ENCODE measurements around the gene SAA4. TPM values are rescaled to one million over a fixed set of nuclear protein-coding genes. Genes with fewer than 3 reads are reported as not detected.

SAA4 gene
- total and polyA plus RNA-seq, 10 of the 15 experiments (the other 5 are each of a cell fraction or from before 2014, with no cell fraction given) = not detected

DNA sequence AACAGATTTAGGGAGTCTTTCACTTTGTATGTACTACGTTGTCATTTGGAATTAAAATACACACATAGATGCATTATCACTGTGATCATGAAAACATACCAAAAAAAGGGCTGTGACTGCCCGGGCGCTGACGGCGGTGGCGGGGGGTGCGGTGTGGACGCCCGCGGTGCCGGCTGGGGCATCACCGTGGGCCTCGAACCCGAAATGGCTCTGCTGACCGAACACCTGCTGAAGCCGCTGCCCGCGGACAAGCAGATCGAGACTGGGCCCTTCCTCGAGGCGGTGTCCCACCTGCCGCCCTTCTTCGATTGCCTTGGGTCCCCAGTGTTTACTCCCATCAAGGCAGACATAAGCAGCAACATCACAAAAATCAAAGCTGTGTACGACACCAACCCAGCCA, 47.8 kb downstream of the SAA4 start:
- no TSS peak for BruUV-seq (replicated peaks)
- 78% methylated on average over 24 of the region's 24 CpGs for WGBS (ENCODE audit: insufficient coverage, insufficient replicate concordance, low lambda C conversion rate, missing lambda C conversion rate)

More for the DNA sequence above, 47.8 kb downstream of the SAA4 start:
- intact Hi-C loops (cut with micrococcal nuclease; ENCODE audit: unreplicated experiment) = no loop called here
- TF ChIP-seq EGR1 (IDR thresholded peaks at IDR 0.05; ENCODE audit: borderline replicate concordance in 1 of 2, low read depth in 2 of 2, low read length in 2 of 2) (no peak), HDGF (IDR thresholded peaks at IDR 0.05) (no peak), RUNX3 (IDR thresholded peaks at IDR 0.05; ENCODE audit: low read length) (no peak), POLR2A (IDR thresholded peaks at IDR 0.05; ENCODE audit: low read depth, low read length) (no peak), RCOR1 (conservative IDR thresholded peaks at IDR 0.05; ENCODE audit: low read depth, low read length) (no peak), HDAC2 (IDR thresholded peaks at IDR 0.05) (no peak), POLR2AphosphoS5 (IDR thresholded peaks at IDR 0.05; ENCODE audit: low read length) (no peak), YY1 (IDR thresholded peaks at IDR 0.05; ENCODE audit: low read depth, low read length) (no peak), TARDBP (IDR thresholded peaks at IDR 0.05; ENCODE audit: borderline replicate concordance) (no peak), MEF2B (IDR thresholded peaks at IDR 0.05; ENCODE audit: partially characterized antibody, poor library complexity, severe bottlenecking) (no peak), ASH2L (IDR thresholded peaks at IDR 0.05; ENCODE audit: borderline replicate concordance, low read depth) (no peak), CHD1 (IDR thresholded peaks at IDR 0.05; ENCODE audit: low read depth, low read length) (no peak)
- TF ChIP-seq, protein P1, sequence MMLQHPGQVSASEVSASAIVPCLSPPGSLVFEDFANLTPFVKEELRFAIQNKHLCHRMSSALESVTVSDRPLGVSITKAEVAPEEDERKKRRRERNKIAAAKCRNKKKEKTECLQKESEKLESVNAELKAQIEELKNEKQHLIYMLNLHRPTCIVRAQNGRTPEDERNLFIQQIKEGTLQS (IDR thresholded peaks at IDR 0.05; ENCODE audit: borderline replicate concordance, extremely low read depth, low read depth, low read length) = no peak
- TF ChIP-seq, protein P2, sequence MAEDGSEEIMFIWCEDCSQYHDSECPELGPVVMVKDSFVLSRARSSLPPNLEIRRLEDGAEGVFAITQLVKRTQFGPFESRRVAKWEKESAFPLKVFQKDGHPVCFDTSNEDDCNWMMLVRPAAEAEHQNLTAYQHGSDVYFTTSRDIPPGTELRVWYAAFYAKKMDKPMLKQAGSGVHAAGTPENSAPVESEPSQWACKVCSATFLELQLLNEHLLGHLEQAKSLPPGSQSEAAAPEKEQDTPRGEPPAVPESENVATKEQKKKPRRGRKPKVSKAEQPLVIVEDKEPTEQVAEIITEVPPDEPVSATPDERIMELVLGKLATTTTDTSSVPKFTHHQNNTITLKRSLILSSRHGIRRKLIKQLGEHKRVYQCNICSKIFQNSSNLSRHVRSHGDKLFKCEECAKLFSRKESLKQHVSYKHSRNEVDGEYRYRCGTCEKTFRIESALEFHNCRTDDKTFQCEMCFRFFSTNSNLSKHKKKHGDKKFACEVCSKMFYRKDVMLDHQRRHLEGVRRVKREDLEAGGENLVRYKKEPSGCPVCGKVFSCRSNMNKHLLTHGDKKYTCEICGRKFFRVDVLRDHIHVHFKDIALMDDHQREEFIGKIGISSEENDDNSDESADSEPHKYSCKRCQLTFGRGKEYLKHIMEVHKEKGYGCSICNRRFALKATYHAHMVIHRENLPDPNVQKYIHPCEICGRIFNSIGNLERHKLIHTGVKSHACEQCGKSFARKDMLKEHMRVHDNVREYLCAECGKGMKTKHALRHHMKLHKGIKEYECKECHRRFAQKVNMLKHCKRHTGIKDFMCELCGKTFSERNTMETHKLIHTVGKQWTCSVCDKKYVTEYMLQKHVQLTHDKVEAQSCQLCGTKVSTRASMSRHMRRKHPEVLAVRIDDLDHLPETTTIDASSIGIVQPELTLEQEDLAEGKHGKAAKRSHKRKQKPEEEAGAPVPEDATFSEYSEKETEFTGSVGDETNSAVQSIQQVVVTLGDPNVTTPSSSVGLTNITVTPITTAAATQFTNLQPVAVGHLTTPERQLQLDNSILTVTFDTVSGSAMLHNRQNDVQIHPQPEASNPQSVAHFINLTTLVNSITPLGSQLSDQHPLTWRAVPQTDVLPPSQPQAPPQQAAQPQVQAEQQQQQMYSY (CRISPR knock-in tag; IDR thresholded peaks at IDR 0.05) = no peak
- no peaks in the 10 kb centered on the region for H4K20me1 ChIP-seq (ENCODE audit: control insufficient read depth, insufficient read depth)
- ChIA-PET CTCF (interaction anchor here (1.0 to 2.1 kb wide), 3 partner anchors 10 to 539 kb away, joined by 3 to 8 read pairs (median 5); no protein-coding TSS in a partner anchor), POLR2A (no interaction called here), SMC1A (ENCODE audit: uncharacterized antibody, unreplicated experiment) (interaction anchor here (0.8 to 1.6 kb wide), 3 partner anchors 15 to 132 kb away, joined by 3 to 5 read pairs (median 3); no protein-coding TSS in a partner anchor), RAD21 (ENCODE audit: unreplicated experiment) (no interaction called here)
- no peak overlapping the region for H3K9ac ChIP-seq (ENCODE audit: control insufficient read depth, insufficient read depth, low read length)
- H3K27ac ChIP-seq (ENCODE audit: control insufficient read depth, insufficient read depth) = no peak overlapping the region
- no peaks in the 10 kb centered on the region for H3K27me3 ChIP-seq (replicated peaks in 1 of 2; ENCODE audit: control insufficient read depth in 2 of 2, insufficient read depth in 2 of 2, low read length in 1 of 2)
- no peak overlapping the region for H3K4me3 ChIP-seq
- H3K9me3 ChIP-seq (replicated peaks; ENCODE audit: control insufficient read depth, insufficient read depth, low read length) = no peaks in the 10 kb centered on the region
- in situ Hi-C loops (cut with MboI) = no loop called here
- FAIRE-seq (no peak), DNase-seq (ENCODE audit: low read depth, low spot score) (no peak), ATAC-seq (no peak)
- no peaks in the 10 kb centered on the region for H3K4me1 ChIP-seq (ENCODE audit: control insufficient read depth, insufficient read depth, low read length)
- no peaks in the 10 kb centered on the region for H3K79me2 ChIP-seq (ENCODE audit: control insufficient read depth, insufficient read depth, low read length)
- no peak overlapping the region for H2AFZ ChIP-seq (ENCODE audit: control insufficient read depth, low read depth, low read length)
- H3K36me3 ChIP-seq (ENCODE audit: control insufficient read depth in 2 of 2, insufficient read depth in 2 of 2, low read length in 1 of 2) = no peaks in the 10 kb centered on the region
- H3K4me2 ChIP-seq (ENCODE audit: control insufficient read depth, insufficient read depth) = no peak overlapping the region

Small RNA genes within 50 kb of the gene (small RNA-seq; reads per million reads assigned to genes)
- gene RNA5SP333 (not detected), gene RNA5SP334 (not detected)

Other genes with a start within 250 kb of the SAA4 start
Only the 7 nearest of the 12 such genes appear.
- gene SAAL1, start 130.7 kb downstream of the SAA4 start, total RNA-seq (2014; rRNA removed) = 30.1 and 33.8 TPM in 2 replicates
- 45.7 and 49.6 TPM in 2 replicates for gene SAAL1, start 130.7 kb downstream of the SAA4 start, total RNA-seq (2014; rRNA removed; fragmentation: Illumina TruSeq; extraction: Trizol)
- gene SAAL1, start 130.7 kb downstream of the SAA4 start, total RNA-seq (2021) = 26.3 and 27.0 TPM in 2 replicates
- gene SAAL1, start 130.7 kb downstream of the SAA4 start, polyA plus RNA-seq (2011; rRNA removed) = 38.1 and 51.0 TPM in 2 replicates
- 51.6 and 54.9 TPM in 2 replicates for gene SAAL1, start 130.7 kb downstream of the SAA4 start, polyA plus RNA-seq (2014; fragmentation: Illumina TruSeq; extraction: Trizol)
- 10 to 100 TPM; 35.1 to 49.5 TPM for gene SAAL1, start 130.7 kb downstream of the SAA4 start, polyA plus RNA-seq (2014; fragmentation: Nextera tagmentation; extraction: Ambion mirVana)
- gene SAAL1, start 130.7 kb downstream of the SAA4 start, polyA plus RNA-seq (2014; rRNA removed) = 28.7 and 36.6 TPM in 2 replicates
- 10 to 100 TPM; 57.5 to 59.4 TPM for gene SAAL1, start 130.7 kb downstream of the SAA4 start, polyA plus RNA-seq (2016; fragmentation: Nextera tagmentation; extraction: Ambion mirVana)
- not detected in 2 replicates for gene MRGPRX3, start 104.2 kb downstream of the SAA4 start, total RNA-seq (2014; rRNA removed)
- not detected in 2 replicates for gene MRGPRX3, start 104.2 kb downstream of the SAA4 start, total RNA-seq (2014; rRNA removed; fragmentation: Illumina TruSeq; extraction: Trizol)
- not detected in 2 replicates for gene MRGPRX3, start 104.2 kb downstream of the SAA4 start, total RNA-seq (2021)
- gene MRGPRX3, start 104.2 kb downstream of the SAA4 start, polyA plus RNA-seq (2011; rRNA removed) = not detected in 2 replicates
- gene MRGPRX3, start 104.2 kb downstream of the SAA4 start, polyA plus RNA-seq (2014; fragmentation: Illumina TruSeq; extraction: Trizol) = not detected in 2 replicates
- gene MRGPRX3, start 104.2 kb downstream of the SAA4 start, polyA plus RNA-seq (2014; fragmentation: Nextera tagmentation; extraction: Ambion mirVana) = not detected
- not detected in 2 replicates for gene MRGPRX3, start 104.2 kb downstream of the SAA4 start, polyA plus RNA-seq (2014; rRNA removed)
- not detected for gene MRGPRX3, start 104.2 kb downstream of the SAA4 start, polyA plus RNA-seq (2016; fragmentation: Nextera tagmentation; extraction: Ambion mirVana)
- gene MRGPRX4, start 64.0 kb downstream of the SAA4 start, total RNA-seq (2014; rRNA removed) = not detected in 2 replicates
- gene MRGPRX4, start 64.0 kb downstream of the SAA4 start, total RNA-seq (2014; rRNA removed; fragmentation: Illumina TruSeq; extraction: Trizol) = not detected in 2 replicates
- not detected in 2 replicates for gene MRGPRX4, start 64.0 kb downstream of the SAA4 start, total RNA-seq (2021)
- gene MRGPRX4, start 64.0 kb downstream of the SAA4 start, polyA plus RNA-seq (2011; rRNA removed) = not detected in 2 replicates
- not detected in 2 replicates for gene MRGPRX4, start 64.0 kb downstream of the SAA4 start, polyA plus RNA-seq (2014; fragmentation: Illumina TruSeq; extraction: Trizol)
- gene MRGPRX4, start 64.0 kb downstream of the SAA4 start, polyA plus RNA-seq (2014; fragmentation: Nextera tagmentation; extraction: Ambion mirVana) = not detected
- gene MRGPRX4, start 64.0 kb downstream of the SAA4 start, polyA plus RNA-seq (2014; rRNA removed) = not detected in 2 replicates
- gene MRGPRX4, start 64.0 kb downstream of the SAA4 start, polyA plus RNA-seq (2016; fragmentation: Nextera tagmentation; extraction: Ambion mirVana) = not detected
- 0.38 and 0.45 TPM in 2 replicates for gene SAA2, start 11.9 kb upstream of the SAA4 start, total RNA-seq (2014; rRNA removed)
- 0.18 TPM in 1 of 2 replicates, not detected in the other for gene SAA2, start 11.9 kb upstream of the SAA4 start, total RNA-seq (2014; rRNA removed; fragmentation: Illumina TruSeq; extraction: Trizol)
- gene SAA2, start 11.9 kb upstream of the SAA4 start, total RNA-seq (2021) = 4.1 and 5.7 TPM in 2 replicates
- gene SAA2, start 11.9 kb upstream of the SAA4 start, polyA plus RNA-seq (2011; rRNA removed) = 0.20 and 0.24 TPM in 2 replicates
- 0.32 TPM in 1 of 2 replicates, not detected in the other for gene SAA2, start 11.9 kb upstream of the SAA4 start, polyA plus RNA-seq (2014; fragmentation: Illumina TruSeq; extraction: Trizol)
- gene SAA2, start 11.9 kb upstream of the SAA4 start, polyA plus RNA-seq (2014; fragmentation: Nextera tagmentation; extraction: Ambion mirVana) = under 1 TPM in 1 of 2 experiments, not detected in 1; 0.24 TPM
- 0.08 and 0.24 TPM in 2 replicates for gene SAA2, start 11.9 kb upstream of the SAA4 start, polyA plus RNA-seq (2014; rRNA removed)
- gene SAA2, start 11.9 kb upstream of the SAA4 start, polyA plus RNA-seq (2016; fragmentation: Nextera tagmentation; extraction: Ambion mirVana) = under 1 TPM in 1 of 2 experiments, not detected in 1; 0.32 TPM
- not detected in 2 replicates for gene SAA1, start 29.5 kb upstream of the SAA4 start, total RNA-seq (2014; rRNA removed)
- not detected in 2 replicates for gene SAA1, start 29.5 kb upstream of the SAA4 start, total RNA-seq (2014; rRNA removed; fragmentation: Illumina TruSeq; extraction: Trizol)
- 5.5 and 6.9 TPM in 2 replicates for gene SAA1, start 29.5 kb upstream of the SAA4 start, total RNA-seq (2021)
- gene SAA1, start 29.5 kb upstream of the SAA4 start, polyA plus RNA-seq (2011; rRNA removed) = not detected in 2 replicates
- not detected in 2 replicates for gene SAA1, start 29.5 kb upstream of the SAA4 start, polyA plus RNA-seq (2014; fragmentation: Illumina TruSeq; extraction: Trizol)
- not detected for gene SAA1, start 29.5 kb upstream of the SAA4 start, polyA plus RNA-seq (2014; fragmentation: Nextera tagmentation; extraction: Ambion mirVana)
- gene SAA1, start 29.5 kb upstream of the SAA4 start, polyA plus RNA-seq (2014; rRNA removed) = not detected in 2 replicates
- gene SAA1, start 29.5 kb upstream of the SAA4 start, polyA plus RNA-seq (2016; fragmentation: Nextera tagmentation; extraction: Ambion mirVana) = under 1 TPM in 1 of 2 experiments, not detected in 1; 0.36 TPM
- gene HPS5, start 85.3 kb upstream of the SAA4 start, total RNA-seq (2014; rRNA removed) = 32.6 and 39.6 TPM in 2 replicates
- 32.5 and 34.8 TPM in 2 replicates for gene HPS5, start 85.3 kb upstream of the SAA4 start, total RNA-seq (2014; rRNA removed; fragmentation: Illumina TruSeq; extraction: Trizol)
- 23.6 and 24.5 TPM in 2 replicates for gene HPS5, start 85.3 kb upstream of the SAA4 start, total RNA-seq (2021)
- 23.5 and 27.9 TPM in 2 replicates for gene HPS5, start 85.3 kb upstream of the SAA4 start, polyA plus RNA-seq (2011; rRNA removed)
- 23.3 and 24.1 TPM in 2 replicates for gene HPS5, start 85.3 kb upstream of the SAA4 start, polyA plus RNA-seq (2014; fragmentation: Illumina TruSeq; extraction: Trizol)
- gene HPS5, start 85.3 kb upstream of the SAA4 start, polyA plus RNA-seq (2014; fragmentation: Nextera tagmentation; extraction: Ambion mirVana) = 10 to 100 TPM; 11.9 to 19.9 TPM
- 14.8 and 22.1 TPM in 2 replicates for gene HPS5, start 85.3 kb upstream of the SAA4 start, polyA plus RNA-seq (2014; rRNA removed)
- gene HPS5, start 85.3 kb upstream of the SAA4 start, polyA plus RNA-seq (2016; fragmentation: Nextera tagmentation; extraction: Ambion mirVana) = 10 to 100 TPM; 23.6 to 24.3 TPM
- gene GTF2H1, start 85.8 kb upstream of the SAA4 start, total RNA-seq (2014; rRNA removed) = 48.6 and 59.5 TPM in 2 replicates
- gene GTF2H1, start 85.8 kb upstream of the SAA4 start, total RNA-seq (2014; rRNA removed; fragmentation: Illumina TruSeq; extraction: Trizol) = 63.7 and 68.8 TPM in 2 replicates
- gene GTF2H1, start 85.8 kb upstream of the SAA4 start, total RNA-seq (2021) = 40.2 and 44.6 TPM in 2 replicates
- 36.7 and 42.4 TPM in 2 replicates for gene GTF2H1, start 85.8 kb upstream of the SAA4 start, polyA plus RNA-seq (2011; rRNA removed)
- gene GTF2H1, start 85.8 kb upstream of the SAA4 start, polyA plus RNA-seq (2014; fragmentation: Illumina TruSeq; extraction: Trizol) = 61.1 and 61.2 TPM in 2 replicates
- gene GTF2H1, start 85.8 kb upstream of the SAA4 start, polyA plus RNA-seq (2014; fragmentation: Nextera tagmentation; extraction: Ambion mirVana) = 10 to 100 TPM; 39.2 to 42.9 TPM
- 34.0 and 40.4 TPM in 2 replicates for gene GTF2H1, start 85.8 kb upstream of the SAA4 start, polyA plus RNA-seq (2014; rRNA removed)
- gene GTF2H1, start 85.8 kb upstream of the SAA4 start, polyA plus RNA-seq (2016; fragmentation: Nextera tagmentation; extraction: Ambion mirVana) = 10 to 100 TPM; 65.7 to 65.8 TPM

Data from GM12878 (cell line).